C4-2B (cell line): ENCODE results near the gene COL9A3.

ENCODE experiments used
- H3K27ac ChIP-seq: fragments of 450-650 bp; 2 replicates; pipeline ENCODE4 v1.5.1; 2017
- ZFX ChIP-seq: fragments of 450-650 bp; IDR thresholded peaks from 2 replicates; pipeline ENCODE4 v1.6.1; 2017
- TF ChIP-seq, protein P1 (sequence below): fragments of 450-650 bp; conservative IDR thresholded peaks from 2 replicates; pipeline ENCODE4 v1.5.1; 2017; ENCODE audit warnings: mild to moderate bottlenecking

Gene COL9A3

DNA sequence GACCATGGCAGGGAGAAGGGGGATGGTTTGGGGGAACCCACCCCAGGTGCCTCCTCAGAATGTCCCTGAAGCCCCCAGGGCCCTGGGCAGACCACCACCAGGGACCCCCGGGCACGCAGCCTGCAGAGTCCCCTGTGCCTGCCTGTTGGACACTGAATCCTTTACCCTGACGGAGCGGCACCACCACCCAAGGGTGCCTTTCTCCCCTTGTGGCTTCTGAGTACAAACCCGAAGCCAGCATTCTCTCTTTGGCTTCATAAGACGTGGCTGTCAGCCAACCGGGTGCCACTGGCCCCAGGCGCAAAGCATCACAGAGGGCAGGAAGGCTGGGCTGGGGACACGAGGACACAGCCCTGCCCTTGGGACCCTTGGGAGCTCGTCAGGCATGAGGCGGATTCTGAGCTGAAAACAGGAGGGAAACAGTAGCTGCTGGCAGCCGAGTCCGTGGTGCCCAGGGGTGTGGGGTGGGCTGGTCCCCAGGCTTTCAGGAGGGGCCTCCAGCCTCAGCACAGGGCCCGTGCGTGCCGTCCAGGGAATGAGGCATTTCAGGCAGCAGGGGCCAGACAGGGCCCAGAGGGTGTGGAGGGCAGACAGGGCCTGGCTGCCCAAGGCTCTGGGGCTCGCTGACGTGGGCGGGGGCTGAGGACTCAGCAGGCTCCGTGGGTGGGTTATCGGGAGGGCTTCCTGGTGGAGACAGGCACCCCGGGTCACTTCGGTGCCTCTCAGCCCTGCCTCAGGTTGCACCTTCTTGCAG lies 3.5 kb downstream of the COL9A3 start:
- TF ChIP-seq, protein P1, sequence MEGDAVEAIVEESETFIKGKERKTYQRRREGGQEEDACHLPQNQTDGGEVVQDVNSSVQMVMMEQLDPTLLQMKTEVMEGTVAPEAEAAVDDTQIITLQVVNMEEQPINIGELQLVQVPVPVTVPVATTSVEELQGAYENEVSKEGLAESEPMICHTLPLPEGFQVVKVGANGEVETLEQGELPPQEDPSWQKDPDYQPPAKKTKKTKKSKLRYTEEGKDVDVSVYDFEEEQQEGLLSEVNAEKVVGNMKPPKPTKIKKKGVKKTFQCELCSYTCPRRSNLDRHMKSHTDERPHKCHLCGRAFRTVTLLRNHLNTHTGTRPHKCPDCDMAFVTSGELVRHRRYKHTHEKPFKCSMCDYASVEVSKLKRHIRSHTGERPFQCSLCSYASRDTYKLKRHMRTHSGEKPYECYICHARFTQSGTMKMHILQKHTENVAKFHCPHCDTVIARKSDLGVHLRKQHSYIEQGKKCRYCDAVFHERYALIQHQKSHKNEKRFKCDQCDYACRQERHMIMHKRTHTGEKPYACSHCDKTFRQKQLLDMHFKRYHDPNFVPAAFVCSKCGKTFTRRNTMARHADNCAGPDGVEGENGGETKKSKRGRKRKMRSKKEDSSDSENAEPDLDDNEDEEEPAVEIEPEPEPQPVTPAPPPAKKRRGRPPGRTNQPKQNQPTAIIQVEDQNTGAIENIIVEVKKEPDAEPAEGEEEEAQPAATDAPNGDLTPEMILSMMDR, result no peak
- TF ChIP-seq ZFX, result no peak
- H3K27ac ChIP-seq, result no peak overlapping the region

DNA sequence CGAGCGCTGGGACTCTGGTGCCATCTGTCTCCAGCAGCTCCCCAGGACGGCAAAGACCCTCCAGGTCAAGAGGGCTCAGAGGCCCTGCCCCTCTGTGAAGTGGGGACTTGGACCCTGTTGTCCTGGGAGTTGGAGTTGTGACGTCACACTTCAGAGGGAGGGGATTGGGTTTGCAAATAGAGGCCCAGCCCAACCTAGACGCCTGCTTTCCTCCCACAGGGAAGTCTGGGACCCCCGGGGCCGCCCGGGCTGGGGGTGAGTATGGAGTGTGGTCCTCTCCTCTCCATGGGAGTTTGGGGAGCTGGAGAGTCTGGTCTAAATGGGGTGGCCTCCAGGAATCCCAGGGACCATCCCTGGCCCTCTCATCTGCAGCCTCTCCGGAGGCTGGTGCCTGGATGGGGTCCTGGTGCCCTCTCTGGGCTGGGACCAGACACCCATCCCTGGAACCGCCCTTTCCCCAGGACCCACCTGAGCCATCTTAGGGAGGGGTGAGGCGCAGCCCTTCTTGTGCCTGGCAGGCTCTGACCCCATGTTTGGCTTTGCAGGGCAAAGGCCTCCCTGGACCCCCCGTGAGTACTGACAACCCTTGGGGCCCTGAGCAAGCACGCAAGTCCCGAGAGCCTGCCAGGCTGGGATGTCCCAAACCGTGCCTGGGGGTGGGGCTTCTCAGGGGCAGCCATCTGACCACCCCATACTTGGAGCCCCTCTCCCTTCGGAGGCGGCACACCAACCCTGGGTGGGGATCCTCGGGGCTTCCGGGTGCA lies 4.3 kb downstream of the COL9A3 start:
- H3K27ac ChIP-seq, result no peak overlapping the region
- TF ChIP-seq, protein P1, result no peak
- no peak for TF ChIP-seq ZFX

GRCh38 chr20:62821726-62822210 lies 4.9 kb downstream of the COL9A3 start:
- no peak overlapping the region for H3K27ac ChIP-seq

DNA sequence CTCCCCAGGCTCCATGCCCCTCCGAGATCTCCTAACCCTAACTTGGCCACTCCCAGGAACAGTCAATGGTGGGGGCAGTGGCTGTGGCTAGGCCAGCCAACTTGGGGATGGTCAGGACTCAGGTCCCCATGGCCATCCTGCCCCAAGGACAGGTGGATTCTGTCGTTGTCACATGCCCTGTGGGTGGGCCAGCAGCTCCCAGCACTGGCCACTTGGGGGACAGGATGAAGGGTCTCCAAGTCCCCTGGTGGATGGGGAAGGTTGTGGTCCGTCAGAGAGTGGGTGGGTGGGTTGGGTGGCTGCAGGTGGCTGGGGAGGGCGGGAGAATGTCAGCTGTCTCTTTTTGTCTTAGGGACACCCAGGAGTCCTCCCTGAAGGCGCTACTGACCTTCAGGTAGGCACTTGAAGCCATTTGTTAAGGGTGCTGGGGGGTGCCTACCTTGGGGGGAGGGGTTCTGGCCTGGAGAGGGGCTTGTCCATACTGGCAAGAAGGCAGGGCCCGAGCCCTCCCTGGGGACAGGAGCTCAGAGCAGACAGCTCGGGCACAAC lies 5.5 kb downstream of the COL9A3 start:
- TF ChIP-seq, protein P1, result no peak
- no peak for TF ChIP-seq ZFX
- H3K27ac ChIP-seq, result no peak overlapping the region

More at GRCh38 chr20:62821726-62822210, 4.9 kb downstream of the COL9A3 start:
- TF ChIP-seq, protein P1, result no peak
- no peak for TF ChIP-seq ZFX

- no peak overlapping the region for H3K27ac ChIP-seq
- no peak for TF ChIP-seq ZFX
- TF ChIP-seq, protein P1, result no peak; the same call in 1 of the 2 replicates
Observed at GRCh38 chr20:62822788-62823651, 6.2 kb downstream of the COL9A3 start.

DNA sequence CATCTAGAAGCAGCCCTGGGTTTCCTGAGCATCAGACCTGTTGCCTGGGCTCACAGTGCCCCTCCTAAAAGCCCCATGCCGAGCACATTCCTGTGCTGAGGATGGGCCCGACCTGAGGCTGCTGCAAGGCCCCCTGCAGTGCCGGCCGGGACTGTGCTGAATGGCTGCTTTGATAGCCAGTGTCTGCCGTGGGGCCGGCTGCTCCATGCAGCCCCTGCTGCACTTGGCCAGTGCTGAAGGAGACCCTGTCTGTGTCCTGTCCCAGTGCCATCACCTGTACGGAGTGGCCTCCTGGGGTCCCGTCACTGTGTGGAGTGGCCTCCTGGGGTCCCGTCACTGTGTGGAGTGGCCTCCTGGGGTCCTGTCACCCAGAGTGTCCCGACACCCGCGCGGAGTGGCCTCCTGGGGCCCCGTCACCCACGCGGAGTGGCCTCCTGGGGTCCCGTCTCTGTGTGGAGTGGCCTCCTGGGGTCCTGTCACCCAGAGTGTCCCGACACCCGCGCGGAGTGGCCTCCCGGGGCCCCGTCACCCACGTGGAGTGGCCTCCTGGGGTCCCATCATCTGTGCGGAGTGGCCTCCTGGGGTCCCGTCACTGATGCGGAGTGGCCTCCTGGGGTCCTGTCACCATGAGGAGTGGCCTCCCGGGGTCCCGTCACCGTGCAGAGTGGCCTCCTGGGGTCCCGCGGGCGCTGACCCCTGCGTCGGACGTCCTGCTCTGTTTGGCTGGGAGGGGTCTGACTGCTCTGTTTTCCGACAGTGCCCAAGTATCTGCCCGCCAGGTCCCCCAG lies 7.0 kb downstream of the COL9A3 start:
- peak overlapping the region; percentile 58 for H3K27ac ChIP-seq
- TF ChIP-seq, protein P1, result no peak
- TF ChIP-seq ZFX, result no peak
